ENCODE results near the gene SLC25A26. TPM values are rescaled to one million over a fixed set of nuclear protein-coding genes. Genes with fewer than 3 reads are reported as not detected.
A peak's percentile ranks its signal among the peaks of the same experiment; 100 is the strongest.

SLC25A26 gene
- total and polyA plus RNA-seq, 2 donors (not counting 1 experiment from before 2014, with no cell fraction given) = 14.2 to 29.0 TPM

DNA sequence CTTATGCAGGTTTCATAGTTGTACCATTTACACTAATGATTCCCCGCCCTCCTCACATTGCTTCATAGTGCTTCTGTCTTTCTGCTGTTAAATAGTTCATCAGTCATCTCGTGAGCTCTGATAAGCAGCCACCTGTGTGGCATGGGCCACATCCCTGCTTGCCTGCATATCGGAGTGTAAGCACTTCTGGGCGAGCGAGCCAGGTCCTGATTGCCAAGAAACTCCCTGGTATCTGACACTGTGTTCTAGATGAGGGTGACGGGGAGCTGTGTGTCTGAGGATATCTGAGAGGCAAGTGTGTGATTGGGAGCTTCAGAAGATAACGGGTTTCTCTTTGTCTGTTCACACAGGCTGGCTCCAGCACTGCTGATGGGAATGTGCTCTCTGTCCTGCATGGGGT is 149.4 kb downstream of the SLC25A26 start:
- H3K27me3 ChIP-seq (ENCODE audit: control insufficient read depth, insufficient read depth, low read length) = no peaks in the 10 kb centered on the region
- H3K27ac ChIP-seq (ENCODE audit: insufficient read depth, low read length) = no peak overlapping the region
- DNase-seq (ENCODE audit: low read depth in 2 of 2) = no peak
- no peak overlapping the region for H3K4me2 ChIP-seq (ENCODE audit: extremely low read depth, insufficient read depth, low read length)
- H4K20me1 ChIP-seq (ENCODE audit: control insufficient read depth, extremely low read depth, insufficient read depth, low read length) = no peaks in the 10 kb centered on the region
- TF ChIP-seq, protein P1, sequence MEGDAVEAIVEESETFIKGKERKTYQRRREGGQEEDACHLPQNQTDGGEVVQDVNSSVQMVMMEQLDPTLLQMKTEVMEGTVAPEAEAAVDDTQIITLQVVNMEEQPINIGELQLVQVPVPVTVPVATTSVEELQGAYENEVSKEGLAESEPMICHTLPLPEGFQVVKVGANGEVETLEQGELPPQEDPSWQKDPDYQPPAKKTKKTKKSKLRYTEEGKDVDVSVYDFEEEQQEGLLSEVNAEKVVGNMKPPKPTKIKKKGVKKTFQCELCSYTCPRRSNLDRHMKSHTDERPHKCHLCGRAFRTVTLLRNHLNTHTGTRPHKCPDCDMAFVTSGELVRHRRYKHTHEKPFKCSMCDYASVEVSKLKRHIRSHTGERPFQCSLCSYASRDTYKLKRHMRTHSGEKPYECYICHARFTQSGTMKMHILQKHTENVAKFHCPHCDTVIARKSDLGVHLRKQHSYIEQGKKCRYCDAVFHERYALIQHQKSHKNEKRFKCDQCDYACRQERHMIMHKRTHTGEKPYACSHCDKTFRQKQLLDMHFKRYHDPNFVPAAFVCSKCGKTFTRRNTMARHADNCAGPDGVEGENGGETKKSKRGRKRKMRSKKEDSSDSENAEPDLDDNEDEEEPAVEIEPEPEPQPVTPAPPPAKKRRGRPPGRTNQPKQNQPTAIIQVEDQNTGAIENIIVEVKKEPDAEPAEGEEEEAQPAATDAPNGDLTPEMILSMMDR (conservative IDR thresholded peaks at IDR 0.05 in 1 of 2, IDR thresholded peaks at IDR 0.05 in 1 of 2; ENCODE audit: low read depth in 1 of 2, low read length in 2 of 2) = no peak
- no peak for TF ChIP-seq EZH2 (IDR thresholded peaks at IDR 0.05; ENCODE audit: low read length, missing control alignments)
- H3K36me3 ChIP-seq (ENCODE audit: control insufficient read depth, insufficient read depth, low read length) = no peaks in the 10 kb centered on the region
- no peaks in the 10 kb centered on the region for H3K9me3 ChIP-seq (ENCODE audit: control insufficient read depth, insufficient read depth, low read depth, low read length)
- H2AFZ ChIP-seq (ENCODE audit: low read length) = no peak overlapping the region
- no peak overlapping the region for H3K4me3 ChIP-seq (replicated peaks in 1 of 4; ENCODE audit: control extremely low read depth in 1 of 4, insufficient read depth in 1 of 4, low read depth in 3 of 4, low read length in 4 of 4)
- H3K9ac ChIP-seq (ENCODE audit: insufficient read depth, low read length) = no peak overlapping the region
- no peaks in the 10 kb centered on the region for H3K79me2 ChIP-seq (ENCODE audit: control insufficient read depth, insufficient read depth, low read length)
- H3K4me1 ChIP-seq (ENCODE audit: control insufficient read depth, extremely low read depth, insufficient read depth, low read length) = no peaks in the 10 kb centered on the region

DNA sequence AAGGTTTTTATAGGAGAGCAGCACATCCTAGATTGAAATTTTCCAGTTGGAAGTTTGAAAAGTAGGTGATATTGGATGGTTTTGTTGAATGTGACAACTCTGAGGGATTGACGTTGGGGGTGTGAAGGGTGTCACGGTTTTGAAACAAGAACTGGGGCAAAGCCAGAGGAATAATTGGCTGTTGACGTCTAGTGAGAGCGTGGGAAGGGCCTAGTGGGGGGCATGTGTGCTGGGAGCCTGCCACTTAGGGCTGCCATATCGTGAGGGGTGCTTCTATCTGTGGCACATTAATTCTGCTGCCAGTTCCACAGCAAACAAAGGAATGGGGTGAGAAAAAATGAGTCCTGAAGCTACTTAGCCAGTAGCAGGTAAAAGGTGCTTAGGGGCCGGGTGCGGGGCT is 150.6 kb downstream of the SLC25A26 start:
- Histone ChIP-seq H3K27me3 (ENCODE audit: control insufficient read depth, insufficient read depth, low read length) (no peaks in the 10 kb centered on the region), H3K4me2 (ENCODE audit: extremely low read depth, insufficient read depth, low read length) (no peak overlapping the region), H3K79me2 (ENCODE audit: control insufficient read depth, insufficient read depth, low read length) (no peaks in the 10 kb centered on the region), H4K20me1 (ENCODE audit: control insufficient read depth, extremely low read depth, insufficient read depth, low read length) (no peaks in the 10 kb centered on the region), H3K9ac (ENCODE audit: insufficient read depth, low read length) (no peak overlapping the region), H2AFZ (ENCODE audit: low read length) (no peak overlapping the region), H3K36me3 (ENCODE audit: control insufficient read depth, insufficient read depth, low read length) (no peaks in the 10 kb centered on the region), H3K27ac (ENCODE audit: insufficient read depth, low read length) (no peak overlapping the region), H3K4me1 (ENCODE audit: control insufficient read depth, extremely low read depth, insufficient read depth, low read length) (no peaks in the 10 kb centered on the region), H3K9me3 (ENCODE audit: control insufficient read depth, insufficient read depth, low read depth, low read length) (no peaks in the 10 kb centered on the region), H3K4me3 (replicated peaks in 1 of 4; ENCODE audit: control extremely low read depth in 1 of 4, insufficient read depth in 1 of 4, low read depth in 3 of 4, low read length in 4 of 4) (no peak overlapping the region)
- DNase-seq (ENCODE audit: low read depth in 2 of 2) = no peak
- TF ChIP-seq, protein P1 (conservative IDR thresholded peaks at IDR 0.05 in 1 of 2, IDR thresholded peaks at IDR 0.05 in 1 of 2; ENCODE audit: low read depth in 1 of 2, low read length in 2 of 2) = no peak
- TF ChIP-seq EZH2 (IDR thresholded peaks at IDR 0.05; ENCODE audit: low read length, missing control alignments) = no peak

DNA sequence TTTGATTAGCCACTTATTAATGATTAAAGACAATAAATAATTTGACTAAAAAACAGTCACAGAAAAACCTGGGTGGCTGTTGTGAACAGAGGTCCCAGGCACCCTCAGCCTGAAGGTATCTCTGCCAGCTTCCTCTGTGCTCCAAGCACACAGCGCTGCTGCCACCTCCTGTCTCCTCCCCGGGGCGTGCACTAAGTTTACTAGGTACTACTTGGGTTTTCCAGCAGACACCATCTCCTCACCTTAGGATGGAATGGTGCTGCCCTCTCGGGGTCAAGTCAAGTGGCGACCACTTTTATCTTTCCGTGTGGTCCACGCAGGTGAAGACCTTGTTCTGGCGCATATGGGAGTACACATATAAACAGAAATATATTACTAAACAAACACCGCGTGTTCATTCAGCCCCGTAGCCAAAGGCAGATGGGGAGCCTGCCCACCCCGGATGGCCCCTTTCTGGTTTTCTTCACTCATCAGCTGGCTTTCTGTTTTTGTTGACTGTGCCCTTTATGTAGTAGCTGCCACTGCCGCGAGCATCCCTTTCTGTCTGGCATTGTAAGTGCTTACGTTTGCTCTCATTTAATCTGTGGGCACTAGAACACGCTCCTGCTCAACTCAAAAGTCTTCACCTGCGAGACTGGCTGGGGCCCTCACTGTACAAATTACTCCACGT is 152.0 kb downstream of the SLC25A26 start:
- no peak for DNase-seq (ENCODE audit: low read depth in 2 of 2)
- Histone ChIP-seq H2AFZ (ENCODE audit: low read length) (no peak overlapping the region), H3K9ac (ENCODE audit: insufficient read depth, low read length) (no peak overlapping the region), H3K4me2 (ENCODE audit: extremely low read depth, insufficient read depth, low read length) (no peak overlapping the region), H3K4me1 (ENCODE audit: control insufficient read depth, extremely low read depth, insufficient read depth, low read length) (peaks cover 4% of the 10 kb centered on the region), H3K79me2 (ENCODE audit: control insufficient read depth, insufficient read depth, low read length) (no peaks in the 10 kb centered on the region), H3K9me3 (ENCODE audit: control insufficient read depth, insufficient read depth, low read depth, low read length) (no peaks in the 10 kb centered on the region), H4K20me1 (ENCODE audit: control insufficient read depth, extremely low read depth, insufficient read depth, low read length) (no peaks in the 10 kb centered on the region), H3K27ac (ENCODE audit: insufficient read depth, low read length) (no peak overlapping the region), H3K4me3 (replicated peaks in 1 of 4; ENCODE audit: control extremely low read depth in 1 of 4, insufficient read depth in 1 of 4, low read depth in 3 of 4, low read length in 4 of 4) (no peak overlapping the region), H3K27me3 (ENCODE audit: control insufficient read depth, insufficient read depth, low read length) (no peaks in the 10 kb centered on the region), H3K36me3 (ENCODE audit: control insufficient read depth, insufficient read depth, low read length) (no peaks in the 10 kb centered on the region)
- TF ChIP-seq EZH2 (IDR thresholded peaks at IDR 0.05; ENCODE audit: low read length, missing control alignments) = no peak
- TF ChIP-seq, protein P1 (conservative IDR thresholded peaks at IDR 0.05 in 1 of 2, IDR thresholded peaks at IDR 0.05 in 1 of 2; ENCODE audit: low read depth in 1 of 2, low read length in 2 of 2) = peak in 1 of 2 donors; percentile 11
